ENCODE data around the gene PRKAB1.
"Not testable (repeated sequence)": the region's sequence is repeated elsewhere in the genome, so short reads cannot be mapped to it uniquely, and the experiment has no call there.

The PRKAB1 gene

GRCh38 chr12:119684711-119685369 is 16.9 kb downstream of the PRKAB1 start:
- no peak for DNase-seq (ENCODE audit: low read depth in 3 of 3)

DNA sequence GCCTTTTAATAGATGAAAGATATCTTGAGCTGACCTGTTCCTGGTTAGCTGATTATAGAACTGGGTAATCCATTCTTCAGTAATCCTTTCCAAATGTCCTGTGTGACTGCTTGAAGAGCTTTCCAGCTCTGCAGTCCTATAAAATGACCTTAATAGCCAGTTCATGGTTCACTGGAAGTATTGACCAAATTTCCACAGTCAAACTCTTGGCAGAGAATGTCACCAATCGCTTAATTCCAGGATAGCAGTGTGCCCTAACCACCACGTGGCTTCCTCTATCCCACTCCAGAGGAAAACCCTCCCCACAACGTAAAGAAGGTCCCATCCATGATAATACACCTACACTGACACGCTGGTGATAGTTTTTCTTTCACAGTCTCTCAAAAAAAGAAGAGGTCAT is 17.4 kb downstream of the PRKAB1 start:
- no peak for DNase-seq (ENCODE audit: low read depth in 3 of 3)

- DNase-seq (ENCODE audit: low read depth in 3 of 3), result no peak
Observed at GRCh38 chr12:119686355-119686754, 18.4 kb downstream of the PRKAB1 start.

GRCh38 chr12:119686776-119687175 is 18.8 kb downstream of the PRKAB1 start:
- DNase-seq (ENCODE audit: low read depth in 3 of 3), result no peak

DNA sequence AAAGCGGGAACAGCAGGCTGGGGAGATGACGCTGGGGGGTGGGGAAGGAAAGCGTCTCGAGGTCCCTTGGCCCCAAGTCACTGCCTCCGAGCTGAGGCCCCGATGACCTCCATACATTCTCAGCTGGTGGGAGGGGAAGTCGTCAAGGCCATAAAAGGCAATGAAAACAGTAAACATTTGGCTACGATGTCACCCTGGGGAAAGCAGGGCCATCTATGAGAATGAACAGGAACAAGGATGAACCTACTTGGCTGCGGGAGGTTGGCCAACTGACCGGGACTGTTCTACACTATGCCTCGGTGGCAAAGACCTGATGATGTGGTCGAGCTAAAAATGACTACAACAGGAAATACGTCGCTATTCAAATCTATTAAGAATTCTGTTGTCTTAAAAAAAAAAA is 19.5 kb downstream of the PRKAB1 start:
- DNase-seq (ENCODE audit: low read depth in 3 of 3), result no peak

DNA sequence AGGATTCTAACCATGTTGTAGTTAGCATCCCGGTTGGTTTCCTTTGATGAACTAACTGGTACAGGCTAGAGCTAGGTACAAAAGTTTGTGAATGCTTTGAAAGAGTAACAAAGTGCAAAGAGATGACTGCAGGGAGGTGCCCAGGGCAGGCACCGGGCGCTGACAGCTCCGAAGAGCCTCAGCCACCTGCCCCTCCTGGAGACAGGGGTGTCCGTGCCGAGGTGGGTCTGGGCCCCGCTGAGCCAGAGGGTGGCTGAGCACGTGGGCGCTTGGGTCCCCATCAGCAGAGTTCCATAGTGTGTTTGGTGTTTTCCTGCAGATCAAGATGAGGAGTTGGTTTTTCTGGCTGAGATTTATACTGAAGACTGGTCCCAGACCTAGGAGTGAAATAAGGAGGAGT is 19.9 kb downstream of the PRKAB1 start:
- DNase-seq (ENCODE audit: low read depth in 3 of 3), result no peak

GRCh38 chr12:119689935-119690500 is 22.1 kb downstream of the PRKAB1 start:
- DNase-seq (ENCODE audit: low read depth in 3 of 3), result no peak

GRCh38 chr12:119691202-119691810 is 23.4 kb downstream of the PRKAB1 start:
- DNase-seq (ENCODE audit: low read depth in 3 of 3), result no peak

DNA sequence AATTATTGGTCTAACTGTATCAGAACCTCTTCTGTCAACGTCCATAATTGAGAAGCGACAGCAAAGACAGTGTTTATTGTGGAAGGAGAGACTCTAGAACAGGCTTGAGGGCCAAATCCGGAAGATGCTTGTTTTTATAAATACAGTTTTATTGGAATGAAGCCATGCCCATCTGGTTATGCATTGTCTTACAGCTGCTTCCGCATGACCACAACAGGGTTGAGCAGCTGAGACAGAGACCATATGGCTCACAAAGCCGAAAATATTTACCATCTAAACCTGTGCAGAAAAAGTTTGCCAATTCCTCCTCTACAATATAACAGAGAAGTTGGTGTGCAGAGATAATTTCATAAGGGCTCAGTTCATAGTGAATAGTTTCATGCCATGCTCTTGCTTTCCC is 24.5 kb downstream of the PRKAB1 start:
- DNase-seq (ENCODE audit: low read depth in 3 of 3), result no peak

DNA sequence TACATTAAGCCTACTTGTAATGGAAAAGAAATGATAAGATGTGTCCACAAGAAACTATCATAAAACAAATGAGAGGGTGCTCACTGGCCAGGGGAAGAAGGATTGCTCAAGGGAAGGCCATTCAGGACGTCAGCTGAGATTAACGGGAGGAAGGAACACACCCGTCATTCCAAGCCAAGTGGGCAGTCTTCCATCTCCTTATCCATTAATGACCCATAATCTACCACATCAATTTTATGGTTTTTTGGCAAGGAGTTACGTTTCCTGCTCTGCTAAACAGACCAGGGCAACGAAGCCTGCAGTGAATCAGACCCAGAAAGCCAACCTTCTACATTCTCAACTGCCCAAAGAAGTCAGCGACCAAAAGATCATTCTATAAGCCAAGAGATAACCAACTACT is 25.1 kb downstream of the PRKAB1 start:
- no peak for DNase-seq (ENCODE audit: low read depth in 3 of 3)

DNA sequence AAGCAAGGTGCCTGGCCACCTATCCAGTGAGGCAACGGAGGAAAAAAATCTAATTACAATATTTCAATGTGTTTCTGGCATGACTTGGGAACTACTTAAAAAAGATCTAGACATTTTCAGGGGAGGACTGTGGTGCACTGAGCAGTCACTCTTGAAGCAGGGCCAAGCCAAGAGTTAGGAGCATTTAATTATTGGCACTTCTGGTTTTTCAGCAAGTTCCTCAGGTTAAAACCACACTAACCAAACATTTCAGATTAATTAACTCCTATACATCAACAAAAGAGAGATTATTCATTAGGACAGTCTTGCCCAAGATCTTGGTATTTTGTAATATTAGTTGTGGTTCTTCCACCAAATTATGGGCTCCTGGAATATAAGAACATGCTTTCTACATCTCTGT is 25.6 kb downstream of the PRKAB1 start:
- no peak for DNase-seq (ENCODE audit: low read depth in 3 of 3)

- no peak for DNase-seq (ENCODE audit: low read depth in 3 of 3)
Observed at GRCh38 chr12:119694111-119694510, 26.2 kb downstream of the PRKAB1 start.

DNA sequence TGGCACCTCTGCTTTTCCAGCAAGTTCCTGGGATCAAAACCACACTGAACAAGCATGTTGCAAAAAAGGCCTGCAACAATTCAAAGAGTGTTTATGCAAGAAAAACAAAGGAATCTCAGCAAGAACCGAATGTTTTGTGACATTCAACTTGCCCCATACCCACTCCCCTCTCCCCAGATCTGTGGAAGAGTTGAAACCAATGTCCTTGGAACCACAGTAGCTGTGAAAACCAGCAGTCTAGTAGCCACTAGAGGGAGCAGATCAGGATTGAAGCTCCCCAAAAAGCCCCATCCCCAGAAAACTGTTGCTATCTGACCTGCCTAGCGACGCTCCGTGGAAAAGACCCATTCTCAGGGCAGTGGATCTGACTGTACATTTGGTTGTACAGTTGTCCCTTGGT is 27.1 kb downstream of the PRKAB1 start:
- DNase-seq (ENCODE audit: low read depth in 3 of 3), result no peak

GRCh38 chr12:119696943-119697342 is 29.0 kb downstream of the PRKAB1 start:
- no peak for DNase-seq (ENCODE audit: low read depth in 3 of 3)

DNA sequence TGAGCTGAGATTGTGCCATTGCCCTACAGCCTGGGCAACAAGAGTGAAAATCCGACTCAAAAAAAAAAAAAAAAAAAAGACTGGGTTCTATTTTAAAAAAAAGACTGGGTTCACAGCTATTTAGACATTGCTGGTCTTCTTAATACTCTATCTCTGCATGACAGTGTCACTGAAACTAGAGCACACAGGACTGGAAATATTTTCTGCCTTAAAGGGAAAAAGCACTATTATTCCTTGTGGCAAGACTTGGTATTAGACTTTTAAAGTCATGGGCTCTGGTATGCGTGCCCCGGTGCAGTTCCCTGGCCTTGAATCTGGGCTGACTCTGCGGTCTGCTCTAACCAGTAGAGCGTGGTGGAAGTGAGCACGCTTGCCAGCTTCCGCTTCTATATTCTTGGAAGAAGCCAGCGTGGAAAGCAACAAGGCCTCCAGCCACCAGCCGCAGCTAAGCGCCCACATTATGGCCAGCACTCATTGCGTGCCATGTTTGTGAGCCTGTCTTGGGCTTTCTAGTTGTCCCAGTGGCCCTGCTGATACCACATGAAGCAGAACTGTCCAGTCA is 31.3 kb downstream of the PRKAB1 start:
- DNase-seq (ENCODE audit: low read depth in 3 of 3), result no peak

DNA sequence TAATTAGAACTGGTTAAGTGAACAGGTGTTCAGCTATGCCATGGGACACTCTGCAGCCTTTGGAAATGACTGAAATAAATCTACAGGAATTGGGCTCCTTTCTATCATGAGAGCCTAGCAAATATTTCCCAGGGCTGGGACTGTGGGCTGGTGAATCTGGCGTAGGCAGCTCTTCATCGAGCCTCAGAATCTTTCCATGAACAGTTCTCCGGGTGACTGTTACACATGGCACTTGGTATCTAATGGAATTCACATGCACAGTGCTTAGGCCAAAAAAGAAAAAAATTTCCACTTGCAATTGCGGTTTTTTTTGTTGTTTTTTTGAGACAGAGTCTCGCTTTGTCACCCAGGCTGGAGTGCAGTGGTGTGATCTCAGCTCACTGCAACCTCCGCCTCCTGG is 32.1 kb downstream of the PRKAB1 start:
- DNase-seq (ENCODE audit: low read depth in 3 of 3), result no peak

DNA sequence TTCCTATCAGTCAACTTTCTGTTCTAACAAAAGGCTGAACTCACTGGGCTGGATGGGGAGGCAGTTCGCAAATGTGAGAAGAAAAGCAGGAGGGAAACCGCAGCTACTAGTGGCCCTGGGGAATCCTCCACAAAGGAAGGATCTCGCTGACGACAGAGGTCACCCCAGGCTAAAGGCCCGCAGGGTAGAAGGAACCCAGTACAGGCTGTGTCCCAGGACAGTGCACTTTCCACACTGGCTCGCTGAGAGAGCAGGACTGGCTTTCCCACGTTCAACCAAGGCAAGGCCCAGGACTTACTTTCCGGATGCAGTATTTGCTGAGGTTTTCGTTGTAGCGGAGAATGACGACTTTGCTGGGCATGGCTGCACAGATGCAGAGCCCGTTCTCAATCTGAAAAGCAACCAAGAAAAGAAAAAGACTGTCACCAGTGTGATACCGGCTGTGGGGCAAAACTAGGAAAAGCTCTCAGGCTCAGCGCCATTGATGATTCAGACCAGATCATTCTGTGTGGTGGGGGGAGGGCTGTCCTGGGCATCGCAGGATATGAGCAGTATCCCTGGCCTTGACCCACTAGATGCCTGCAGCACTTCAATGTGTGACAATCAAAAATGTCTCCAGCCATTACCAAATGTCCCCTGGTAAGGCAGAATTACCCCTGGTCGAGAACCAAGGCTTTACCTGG is 36.3 kb downstream of the PRKAB1 start:
- DNase-seq (ENCODE audit: low read depth in 3 of 3), result no peak

DNA sequence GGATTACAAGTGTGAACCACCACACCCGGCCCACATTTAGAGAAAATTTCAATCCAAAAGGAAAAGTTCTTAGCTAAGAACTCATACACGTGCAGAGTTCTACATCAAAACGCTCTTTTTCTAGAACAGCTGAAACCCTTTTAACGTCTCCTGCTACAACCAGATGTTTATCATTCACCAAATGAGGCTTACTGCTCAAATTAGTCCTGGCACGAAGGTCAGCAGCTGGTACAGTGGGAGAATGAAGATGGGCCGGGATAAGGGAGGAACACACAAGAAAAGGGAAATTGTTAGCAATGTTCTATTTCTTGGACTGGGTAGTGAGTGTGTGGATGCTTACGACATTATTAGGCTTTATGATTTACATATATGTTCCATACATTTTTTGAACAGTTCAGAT is 37.2 kb downstream of the PRKAB1 start:
- no peak for DNase-seq (ENCODE audit: low read depth in 3 of 3)

GRCh38 chr12:119706427-119706826 is 38.5 kb downstream of the PRKAB1 start:
- DNase-seq (ENCODE audit: low read depth in 3 of 3), result not testable (repeated sequence)

GRCh38 chr12:119710374-119710964 is 42.5 kb downstream of the PRKAB1 start:
- DNase-seq (ENCODE audit: low read depth in 3 of 3), result no peak

- DNase-seq (ENCODE audit: low read depth in 3 of 3), result no peak
Observed at GRCh38 chr12:119710965-119711551, 43.1 kb downstream of the PRKAB1 start.

DNA sequence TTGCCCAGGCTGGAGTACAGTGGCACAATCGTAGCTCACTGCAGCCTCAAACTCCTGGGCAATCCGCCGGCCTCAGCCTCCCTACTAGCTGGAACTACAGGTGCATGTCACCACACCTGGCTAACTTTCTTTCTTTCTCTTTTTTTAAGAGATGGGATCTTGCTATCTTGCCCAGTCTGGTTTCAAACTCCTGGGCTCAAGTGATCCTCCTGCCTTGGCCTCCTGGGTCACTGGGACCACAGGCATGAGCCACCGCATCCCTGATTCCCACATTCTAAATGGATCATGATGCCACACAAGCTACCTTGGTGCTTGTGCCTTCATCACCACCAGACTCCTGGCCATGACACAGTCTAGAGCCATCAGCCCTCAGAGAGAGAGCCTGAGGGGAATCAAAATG is 43.8 kb downstream of the PRKAB1 start:
- DNase-seq (ENCODE audit: low read depth in 3 of 3), result no peak
